GM19328 (cell line): ENCODE measurements around the gene PMS2.
"Not testable (repeated sequence)": the region's sequence is repeated elsewhere in the genome, so short reads cannot be mapped to it uniquely, and the experiment has no call there.

Experiments used
- ATAC-seq: cut with Tn5 transposase; IDR thresholded peaks from one replicate; pipeline ENCODE4 v1.9.1; 2021; ENCODE audit warnings: mild to moderate bottlenecking, moderate library complexity; ENCODE audit not compliant: unreplicated experiment

PMS2 gene

DNA sequence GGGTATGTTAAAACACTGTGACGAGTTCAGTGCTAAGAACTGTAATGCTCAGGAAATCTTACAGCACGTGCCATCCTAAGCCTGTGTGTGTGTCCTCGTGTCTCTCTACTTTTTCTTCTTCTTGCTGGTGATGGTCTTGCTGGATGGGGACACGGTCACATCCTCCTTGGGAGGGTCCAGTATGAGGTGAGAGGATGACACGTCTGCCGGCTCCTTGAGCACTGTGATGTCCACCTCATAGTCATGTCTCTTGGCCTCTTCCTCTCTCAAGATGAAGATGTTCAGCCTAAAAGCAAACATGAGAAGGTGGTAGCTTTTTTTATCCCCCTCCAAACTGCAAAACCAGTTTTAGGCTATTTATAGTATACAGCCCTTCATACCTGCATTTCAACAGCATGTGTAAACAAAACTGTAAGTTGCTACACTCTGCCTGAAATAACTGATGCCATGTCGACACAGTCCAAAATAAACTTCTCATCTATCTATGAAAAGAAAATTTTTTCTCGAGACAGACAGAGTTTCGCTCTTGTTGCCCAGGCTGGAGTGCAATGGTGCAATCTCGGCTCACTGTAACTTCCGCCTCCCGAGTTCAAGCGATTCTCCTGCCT lies 82.5 kb downstream of the PMS2 start:
- ATAC-seq: not testable (repeated sequence)

DNA sequence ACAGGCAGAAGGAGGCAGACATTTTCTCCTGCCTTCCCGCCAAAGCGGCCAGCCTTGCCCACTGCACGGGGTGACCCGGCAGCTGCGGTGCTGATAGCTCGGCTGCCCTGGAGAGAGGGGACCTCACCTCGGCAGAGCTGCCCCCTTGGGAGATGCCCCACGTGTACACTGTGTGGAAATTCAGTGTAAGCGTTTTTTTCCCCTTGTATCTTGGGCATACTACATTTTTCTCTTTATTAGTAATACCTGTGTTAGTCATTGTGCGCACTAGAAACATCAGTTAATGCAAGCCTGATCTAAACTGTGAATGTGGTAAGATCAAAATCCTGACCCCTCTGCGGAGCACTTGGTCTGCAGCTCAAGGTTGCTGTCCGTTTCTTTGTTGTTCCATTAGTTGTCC lies 84.2 kb downstream of the PMS2 start:
- not testable (repeated sequence) for ATAC-seq

DNA sequence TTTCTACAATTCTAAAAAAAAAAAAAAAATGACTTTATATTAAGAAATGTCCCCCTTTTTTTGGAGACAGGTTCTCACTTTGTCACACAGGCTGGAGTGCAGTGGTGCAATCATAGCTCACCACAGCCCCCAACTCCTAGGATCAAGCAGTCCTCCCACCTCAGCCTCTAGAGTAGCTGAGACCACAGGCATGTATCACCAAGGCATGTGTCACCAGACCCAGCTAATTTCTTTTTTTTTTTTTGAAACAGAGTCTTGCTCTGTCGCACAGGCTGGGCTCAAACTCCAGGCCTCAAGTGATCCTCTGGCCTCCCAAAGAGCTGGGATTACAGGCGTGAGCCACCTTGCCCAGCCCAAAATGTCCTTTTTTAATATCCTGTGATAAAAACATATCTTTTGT lies 84.7 kb downstream of the PMS2 start:
- not testable (repeated sequence) for ATAC-seq
